ENCODE measurements around the gene CAPN14.

The CAPN14 gene

GRCh38 chr2:31256611-31257382 lies 39.5 kb upstream of the CAPN14 start:
- no peak overlapping the region for H3K4me3 ChIP-seq (ENCODE audit: low read depth, low read length)
- TF ChIP-seq, protein P1, sequence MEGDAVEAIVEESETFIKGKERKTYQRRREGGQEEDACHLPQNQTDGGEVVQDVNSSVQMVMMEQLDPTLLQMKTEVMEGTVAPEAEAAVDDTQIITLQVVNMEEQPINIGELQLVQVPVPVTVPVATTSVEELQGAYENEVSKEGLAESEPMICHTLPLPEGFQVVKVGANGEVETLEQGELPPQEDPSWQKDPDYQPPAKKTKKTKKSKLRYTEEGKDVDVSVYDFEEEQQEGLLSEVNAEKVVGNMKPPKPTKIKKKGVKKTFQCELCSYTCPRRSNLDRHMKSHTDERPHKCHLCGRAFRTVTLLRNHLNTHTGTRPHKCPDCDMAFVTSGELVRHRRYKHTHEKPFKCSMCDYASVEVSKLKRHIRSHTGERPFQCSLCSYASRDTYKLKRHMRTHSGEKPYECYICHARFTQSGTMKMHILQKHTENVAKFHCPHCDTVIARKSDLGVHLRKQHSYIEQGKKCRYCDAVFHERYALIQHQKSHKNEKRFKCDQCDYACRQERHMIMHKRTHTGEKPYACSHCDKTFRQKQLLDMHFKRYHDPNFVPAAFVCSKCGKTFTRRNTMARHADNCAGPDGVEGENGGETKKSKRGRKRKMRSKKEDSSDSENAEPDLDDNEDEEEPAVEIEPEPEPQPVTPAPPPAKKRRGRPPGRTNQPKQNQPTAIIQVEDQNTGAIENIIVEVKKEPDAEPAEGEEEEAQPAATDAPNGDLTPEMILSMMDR (IDR thresholded peaks at IDR 0.05; ENCODE audit: borderline replicate concordance, insufficient read depth, low read depth, low read length) = no peak

- H3K4me3 ChIP-seq (ENCODE audit: low read depth, low read length) = no peak overlapping the region
Observed at GRCh38 chr2:31255911-31256571, 38.7 kb upstream of the CAPN14 start.

GRCh38 chr2:31254237-31255203 lies 37.2 kb upstream of the CAPN14 start:
- TF ChIP-seq, protein P1 (IDR thresholded peaks at IDR 0.05; ENCODE audit: borderline replicate concordance, insufficient read depth, low read depth, low read length) = no peak
- H3K4me3 ChIP-seq (ENCODE audit: low read depth, low read length) = peak overlapping the region; percentile 26

More at GRCh38 chr2:31255911-31256571, 38.7 kb upstream of the CAPN14 start:
- TF ChIP-seq, protein P1 (IDR thresholded peaks at IDR 0.05; ENCODE audit: borderline replicate concordance, insufficient read depth, low read depth, low read length) = no peak

GRCh38 chr2:31253356-31254131 lies 36.2 kb upstream of the CAPN14 start:
- H3K4me3 ChIP-seq (ENCODE audit: low read depth, low read length) = peak overlapping the region; percentile 36
- TF ChIP-seq, protein P1 (IDR thresholded peaks at IDR 0.05; ENCODE audit: borderline replicate concordance, insufficient read depth, low read depth, low read length) = no peak

DNA sequence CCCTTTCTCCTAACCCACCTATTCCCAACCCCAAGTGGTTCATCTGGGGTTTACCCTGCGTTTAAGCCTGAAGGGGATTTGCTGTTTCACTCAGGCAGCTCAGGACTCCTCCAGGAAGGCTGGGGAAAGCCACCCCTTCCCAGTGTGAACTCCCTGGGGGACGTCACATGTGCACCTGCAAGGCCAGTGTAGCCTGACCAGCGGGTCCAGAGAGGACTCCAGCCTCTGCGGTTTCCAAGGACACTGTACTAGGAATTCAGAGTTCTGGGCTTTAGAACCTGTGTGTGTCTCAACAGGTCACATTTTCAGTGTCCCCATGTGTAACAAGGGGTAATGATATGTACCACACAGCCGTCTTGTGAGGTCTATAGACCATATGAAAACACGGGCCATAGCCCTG lies 34.5 kb upstream of the CAPN14 start:
- no peak overlapping the region for H3K4me3 ChIP-seq (ENCODE audit: low read depth, low read length)
- TF ChIP-seq, protein P1 (IDR thresholded peaks at IDR 0.05; ENCODE audit: borderline replicate concordance, insufficient read depth, low read depth, low read length) = no peak

DNA sequence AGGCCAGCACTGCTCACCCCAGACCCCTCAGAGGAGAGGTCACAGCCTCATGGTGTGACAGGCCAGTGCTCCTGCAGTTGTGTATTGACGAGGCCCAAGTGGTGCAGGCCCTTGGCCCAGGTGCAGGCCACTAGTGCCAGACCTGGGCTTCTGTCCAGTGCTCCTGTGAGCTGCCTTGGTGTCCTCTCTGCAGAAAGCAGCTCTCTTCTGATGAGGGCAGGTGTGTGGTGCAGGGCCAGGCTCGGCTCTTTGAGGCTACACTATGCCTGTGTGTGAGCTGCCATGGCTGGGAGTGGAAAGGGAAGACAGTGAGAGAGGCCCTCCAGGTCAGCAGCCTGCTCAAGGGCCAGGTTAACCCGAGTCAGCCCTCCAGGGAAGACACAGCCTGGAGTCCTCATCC lies 33.7 kb upstream of the CAPN14 start:
- TF ChIP-seq, protein P1 (IDR thresholded peaks at IDR 0.05; ENCODE audit: borderline replicate concordance, insufficient read depth, low read depth, low read length) = no peak
- H3K4me3 ChIP-seq (ENCODE audit: low read depth, low read length) = no peak overlapping the region

Data from GM12875 (cell line).